NCI-H1105 treated with DMSO at 0.1 percent for 48 hours (cell line): Measurements from ENCODE around the gene MS4A12.
"Not testable (repeated sequence)": the region's sequence is repeated elsewhere in the genome, so short reads cannot be mapped to it uniquely, and the experiment has no call there.

Experiments
- DNase-seq: peaks from one replicate; lab custom pipeline; 2025; lab: John Stamatoyannopoulos, UW

MS4A12 gene, protein sequence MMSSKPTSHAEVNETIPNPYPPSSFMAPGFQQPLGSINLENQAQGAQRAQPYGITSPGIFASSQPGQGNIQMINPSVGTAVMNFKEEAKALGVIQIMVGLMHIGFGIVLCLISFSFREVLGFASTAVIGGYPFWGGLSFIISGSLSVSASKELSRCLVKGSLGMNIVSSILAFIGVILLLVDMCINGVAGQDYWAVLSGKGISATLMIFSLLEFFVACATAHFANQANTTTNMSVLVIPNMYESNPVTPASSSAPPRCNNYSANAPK

DNA sequence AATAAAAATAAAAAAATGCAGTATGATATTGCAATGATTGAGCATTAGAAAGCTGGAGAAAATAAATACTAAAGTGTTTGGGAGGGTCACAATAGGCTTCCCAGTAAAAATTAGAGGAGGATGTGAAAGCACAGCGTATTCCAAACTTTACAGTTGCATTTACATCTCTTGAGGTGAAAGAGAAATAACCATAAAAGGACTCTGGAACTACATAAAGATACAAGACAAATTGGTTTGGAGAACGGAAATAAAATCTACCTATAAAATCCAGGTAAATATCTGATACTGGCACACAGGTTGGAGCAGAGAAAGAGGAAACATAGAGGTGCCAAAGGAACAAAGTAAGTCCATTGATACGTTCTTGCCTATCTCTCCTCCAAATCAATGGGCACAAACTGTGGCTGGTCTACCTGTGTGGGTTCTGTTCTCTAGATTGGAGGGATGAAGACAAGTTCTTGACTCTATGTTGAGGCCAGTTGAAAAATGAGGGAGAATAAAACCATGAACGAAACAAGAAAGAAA, at the start of gene MS4A12:
Gene MS4A12, plus strand, starts transcription at position 291 of the 522 bp plus-strand sequence. CDS start 4,541 bp downstream, outside the sequence.
- no peak for DNase-seq

DNA sequence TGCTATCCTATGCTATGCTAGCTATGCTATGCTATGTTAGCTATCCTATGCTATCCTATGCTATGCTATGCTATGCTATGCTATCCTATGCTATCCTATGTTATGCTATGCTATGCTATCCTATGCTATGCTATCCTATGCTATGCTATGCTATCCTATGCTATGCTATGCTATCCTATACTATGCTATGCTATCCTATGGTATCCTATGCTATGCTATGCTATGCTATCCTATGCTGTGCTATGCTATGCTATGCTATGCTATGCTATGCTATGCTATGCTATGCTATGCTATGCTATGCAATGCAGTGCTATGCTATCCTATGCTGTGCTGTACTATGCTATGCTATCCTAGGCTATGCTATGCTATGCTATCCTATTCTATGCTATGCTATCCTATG, 45.5 kb upstream of the MS4A12 start:
- no peak for DNase-seq

DNA sequence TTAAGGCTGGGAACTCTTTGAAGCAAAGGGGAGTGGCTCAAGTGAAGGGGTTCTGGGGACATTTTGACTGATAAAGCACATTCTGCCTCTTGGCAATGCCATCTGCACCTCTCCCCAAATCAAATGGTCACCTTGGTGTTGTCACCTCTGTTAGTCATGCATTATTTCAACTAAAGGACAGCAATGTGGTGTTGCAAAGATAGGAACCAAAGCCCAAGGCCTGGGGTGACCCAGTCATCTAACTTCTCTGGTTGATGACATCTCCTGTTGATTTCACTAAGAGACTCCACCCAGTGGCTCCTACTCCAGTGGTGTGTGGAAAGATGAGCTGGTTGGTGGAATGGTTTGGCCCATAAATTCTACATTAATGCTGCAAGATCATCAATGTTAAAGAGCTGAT, 44.7 kb upstream of the MS4A12 start:
- DNase-seq, result no peak

DNA sequence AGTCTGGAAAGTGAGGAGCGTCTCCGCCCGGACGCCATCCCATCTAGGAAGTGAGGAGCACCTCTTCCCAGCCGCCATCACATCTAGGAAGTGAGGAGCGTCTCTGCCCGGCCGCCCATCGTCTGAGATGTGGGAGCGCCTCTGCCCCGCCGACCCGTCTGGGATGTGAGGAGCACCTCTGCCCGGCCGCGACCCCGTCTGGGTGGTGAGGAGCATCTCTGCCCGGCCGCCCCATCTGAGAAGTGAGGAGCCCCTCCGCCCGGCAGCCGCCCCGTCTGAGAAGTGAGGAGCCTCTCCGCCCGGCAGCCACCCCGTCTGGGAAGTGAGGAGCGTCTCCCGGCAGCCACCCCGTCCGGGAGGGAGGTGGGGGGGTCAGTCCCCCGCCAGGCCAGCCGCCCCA, 41.4 kb upstream of the MS4A12 start:
- DNase-seq, result not testable (repeated sequence)

DNA sequence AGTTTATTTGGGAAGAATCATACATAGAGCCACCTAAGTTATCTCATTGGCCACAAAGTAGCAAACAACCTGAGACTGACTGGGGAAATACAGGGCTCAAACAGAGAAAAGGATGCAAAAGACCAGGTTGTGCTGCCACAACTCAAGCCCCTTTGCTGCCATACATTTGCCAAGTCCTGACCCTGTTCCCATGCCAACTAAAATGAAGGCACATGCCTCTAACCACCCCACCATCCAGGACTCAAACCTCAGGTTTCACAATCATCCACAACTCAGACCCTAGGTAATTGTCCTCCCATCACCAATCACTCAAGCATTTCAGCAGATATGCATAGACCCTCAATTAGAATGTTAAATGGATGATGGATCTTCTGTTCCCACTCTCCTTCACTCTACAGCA, 38.4 kb upstream of the MS4A12 start:
- DNase-seq, result no peak

DNA sequence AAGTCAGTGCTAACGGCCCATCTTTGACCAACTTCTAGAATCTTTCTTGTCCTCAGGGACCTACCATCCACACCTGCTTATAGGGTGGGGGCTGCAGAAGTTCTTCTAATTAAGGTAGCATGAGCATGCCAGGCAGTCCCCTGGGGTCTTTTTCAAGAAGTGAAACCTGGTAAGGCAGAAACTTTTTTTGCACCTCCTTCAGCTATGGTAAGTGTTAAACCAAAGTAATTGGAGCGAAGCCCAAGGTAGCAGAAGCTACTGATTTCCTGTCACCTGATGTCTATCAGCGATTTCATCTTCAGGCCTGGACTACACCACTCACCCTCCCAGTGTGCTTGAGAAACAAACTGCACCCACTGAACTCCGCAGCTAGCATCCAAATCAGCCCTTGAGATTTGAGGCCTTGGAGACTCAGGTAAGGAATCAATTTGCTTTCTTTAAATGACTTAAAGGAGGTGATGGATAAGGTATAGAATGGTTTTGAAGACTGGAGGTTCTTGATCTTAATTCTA, 37.0 kb upstream of the MS4A12 start, which contains the start of gene MS4A1:
Gene MS4A1, plus strand, starts transcription at position 317 of the 512 bp plus-strand sequence. CDS start 6,528 bp downstream, outside the sequence.
- no peak for DNase-seq

DNA sequence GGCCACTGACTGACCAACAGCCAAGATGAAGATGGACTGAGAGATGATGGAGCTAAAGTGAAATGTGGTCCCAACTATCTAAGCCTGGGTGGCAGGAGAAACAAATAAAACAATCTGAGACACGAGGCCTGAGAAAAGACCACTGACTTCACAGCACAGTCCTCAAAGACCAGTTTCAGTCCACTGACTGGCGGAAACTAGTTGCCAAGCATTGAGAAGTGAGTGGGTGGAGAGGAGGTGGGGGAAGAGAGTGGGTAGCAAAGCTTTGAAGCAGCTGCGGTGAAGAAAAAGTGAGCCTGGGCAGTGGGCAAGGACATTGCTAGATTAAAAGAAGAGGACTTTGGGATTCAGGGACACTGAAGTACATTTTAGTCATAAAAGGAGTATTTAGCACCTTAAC, 35.0 kb upstream of the MS4A12 start:
- no peak for DNase-seq

DNA sequence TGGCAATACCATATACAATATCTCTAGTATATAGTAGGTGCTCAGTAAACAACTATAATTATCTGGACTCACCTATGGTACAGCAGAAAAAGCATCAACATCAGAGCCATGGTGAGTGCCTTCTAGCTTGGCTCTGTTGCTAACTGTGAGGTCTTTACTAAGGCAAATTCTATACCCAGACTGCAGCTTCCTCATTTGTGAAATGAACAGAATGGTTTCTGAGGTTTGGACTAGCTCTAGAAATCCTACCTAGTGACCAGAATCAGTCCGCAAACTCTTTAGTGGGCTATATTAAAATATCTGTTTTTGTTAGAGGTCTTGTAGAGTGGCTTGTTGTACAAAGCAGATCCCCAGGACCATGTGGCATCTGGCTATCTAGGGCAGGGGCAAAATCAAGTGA, 33.2 kb upstream of the MS4A12 start:
- no peak for DNase-seq

DNA sequence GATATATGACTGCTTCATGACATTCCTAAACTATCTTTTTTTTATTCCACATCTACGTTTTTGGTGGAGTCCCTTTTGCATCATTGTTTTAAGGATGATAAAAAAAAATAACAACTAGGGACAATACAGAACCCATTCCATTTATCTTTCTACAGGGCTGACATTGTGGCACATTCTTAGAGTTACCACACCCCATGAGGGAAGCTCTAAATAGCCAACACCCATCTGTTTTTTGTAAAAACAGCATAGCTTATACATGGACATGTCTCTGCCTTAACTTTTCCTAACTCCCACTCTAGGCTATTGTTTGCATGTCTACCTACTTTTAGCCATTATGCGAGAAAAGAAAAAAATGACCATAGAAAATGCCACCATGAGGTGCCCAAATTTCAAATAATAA, 23.7 kb upstream of the MS4A12 start:
- no peak for DNase-seq

DNA sequence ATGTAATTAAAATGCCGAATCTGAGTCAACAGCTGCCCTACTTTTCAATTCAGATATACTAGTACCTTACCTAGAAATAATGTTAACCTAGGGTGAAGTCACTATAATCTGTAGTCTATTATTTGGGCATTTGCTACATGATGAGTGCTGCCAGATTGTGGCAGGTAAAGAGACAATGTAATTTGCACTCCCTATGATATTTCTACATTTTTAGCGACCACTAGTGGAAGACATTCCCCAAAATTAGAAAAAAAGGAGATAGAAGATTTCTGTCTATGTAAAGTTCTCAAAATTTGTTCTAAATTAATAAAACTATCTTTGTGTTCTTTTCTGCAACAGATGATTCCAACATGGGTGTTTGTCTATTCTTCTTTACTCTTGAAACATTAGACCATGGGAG, 22.9 kb upstream of the MS4A12 start:
- no peak for DNase-seq

DNA sequence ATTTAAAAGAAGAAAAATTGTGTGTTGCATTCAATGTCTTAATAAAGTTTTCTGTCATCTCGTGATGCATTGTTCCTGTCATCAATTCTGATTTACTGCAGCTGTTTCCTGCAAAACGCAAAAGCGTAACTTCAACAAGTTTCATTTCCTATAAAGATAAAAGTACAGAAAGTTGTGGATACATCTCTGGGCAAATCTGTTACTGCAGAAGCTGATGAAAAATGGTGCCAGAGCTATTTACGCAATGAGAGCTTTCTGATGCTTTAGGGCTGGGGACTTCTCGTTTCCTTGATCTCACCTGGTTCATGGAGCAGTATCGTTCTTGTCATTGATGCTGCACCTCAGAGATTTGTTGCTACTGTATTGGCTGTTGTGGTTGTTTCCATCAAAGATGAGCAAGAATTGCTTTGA, 15.5 kb upstream of the MS4A12 start:
- DNase-seq, result no peak

DNA sequence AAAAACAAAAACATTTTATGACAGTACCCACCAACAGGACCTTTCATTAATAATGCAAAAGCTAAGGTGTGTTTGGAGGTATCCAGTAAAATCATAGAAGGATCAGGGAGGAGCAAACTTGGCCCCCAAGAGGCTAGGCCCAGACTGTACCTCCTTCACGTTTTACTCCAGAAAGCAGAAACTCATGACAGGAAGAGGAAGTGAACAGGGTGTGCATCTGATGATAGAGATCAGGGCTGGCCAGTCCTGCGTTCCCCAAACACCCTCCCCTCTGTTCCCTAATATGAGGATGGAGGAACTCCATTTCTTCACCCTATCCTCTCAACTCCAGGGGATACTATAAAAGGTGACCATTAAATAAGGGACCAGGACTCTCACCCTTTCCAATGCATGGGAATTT, 10.2 kb upstream of the MS4A12 start:
- DNase-seq, result no peak

DNA sequence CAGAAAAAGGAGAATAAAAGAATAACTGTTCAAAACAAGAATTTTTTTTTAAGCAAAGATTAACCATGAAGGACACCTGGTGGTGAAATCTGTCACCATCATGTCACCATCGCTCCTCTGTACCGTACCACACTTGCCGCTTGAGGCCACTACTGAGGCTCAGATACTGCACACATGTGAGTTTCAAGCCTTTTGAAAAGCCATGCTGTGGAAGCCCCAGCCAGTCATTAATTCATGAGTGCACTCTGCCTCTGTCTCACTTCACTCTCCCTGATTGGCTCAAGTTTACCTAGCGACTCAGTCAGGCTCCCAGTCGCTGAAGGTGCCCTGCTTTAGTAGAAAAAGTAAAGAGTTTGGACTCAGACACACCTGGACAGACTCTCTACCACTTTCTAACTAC, 6.6 kb upstream of the MS4A12 start:
- DNase-seq, result peak; percentile 9

DNA sequence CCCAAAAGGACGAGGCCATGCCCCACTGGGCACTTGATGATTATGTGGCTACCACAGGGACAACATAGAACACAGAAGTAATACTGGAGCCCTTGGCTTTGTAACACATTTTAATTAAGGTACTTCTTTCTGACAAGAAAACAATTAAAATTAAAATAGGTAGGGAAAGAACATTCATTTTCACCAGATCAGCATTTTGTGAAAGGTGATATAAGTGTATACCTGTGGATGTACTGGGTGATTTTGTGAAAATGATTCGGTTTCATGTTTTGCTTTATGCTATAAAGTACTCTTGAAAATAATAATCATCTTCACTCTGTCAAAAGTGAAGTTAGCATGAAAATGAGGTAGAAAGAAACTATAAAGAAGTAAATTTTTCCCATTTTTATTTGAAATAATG, 876 bp downstream of the MS4A12 start:
- no peak for DNase-seq

DNA sequence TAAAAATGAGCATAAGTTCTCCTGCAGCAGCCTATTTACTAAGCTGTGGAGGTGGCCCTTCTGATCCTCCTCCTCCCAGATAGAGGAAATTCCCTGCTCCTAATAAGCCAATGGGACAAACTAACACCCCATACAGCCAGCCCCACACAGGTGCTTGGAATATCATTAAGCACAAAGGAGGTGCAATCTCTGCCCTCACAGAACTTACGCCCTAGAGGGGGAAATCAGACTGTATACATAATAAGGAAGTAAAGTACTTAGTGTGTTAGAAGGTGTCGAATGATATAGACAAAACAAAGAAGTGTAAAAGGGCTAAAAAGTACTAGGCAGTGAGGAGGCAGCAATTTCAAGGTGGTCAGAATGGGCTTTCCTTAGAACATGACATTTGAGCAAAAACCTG, 5.8 kb downstream of the MS4A12 start:
- DNase-seq, result no peak

DNA sequence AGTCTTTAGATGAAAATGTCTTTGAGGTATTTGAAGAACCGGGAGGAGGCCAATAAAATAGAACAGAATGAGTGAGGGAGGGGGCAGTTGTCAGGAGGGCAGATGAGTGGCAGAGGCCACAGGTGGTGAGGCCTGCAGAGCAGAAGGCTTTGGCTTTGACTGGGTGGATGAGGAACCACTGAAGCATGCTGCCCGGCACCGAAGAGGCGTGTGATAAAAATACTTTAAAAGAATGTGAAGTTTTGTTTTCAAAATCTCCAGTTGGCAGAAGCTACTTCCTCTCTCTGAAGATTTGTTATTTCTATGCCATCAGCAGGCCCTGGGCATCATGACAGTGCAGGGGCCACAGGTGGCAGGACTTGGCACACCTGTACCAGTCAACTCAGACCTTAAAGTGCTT, 6.3 kb downstream of the MS4A12 start:
- DNase-seq, result no peak

DNA sequence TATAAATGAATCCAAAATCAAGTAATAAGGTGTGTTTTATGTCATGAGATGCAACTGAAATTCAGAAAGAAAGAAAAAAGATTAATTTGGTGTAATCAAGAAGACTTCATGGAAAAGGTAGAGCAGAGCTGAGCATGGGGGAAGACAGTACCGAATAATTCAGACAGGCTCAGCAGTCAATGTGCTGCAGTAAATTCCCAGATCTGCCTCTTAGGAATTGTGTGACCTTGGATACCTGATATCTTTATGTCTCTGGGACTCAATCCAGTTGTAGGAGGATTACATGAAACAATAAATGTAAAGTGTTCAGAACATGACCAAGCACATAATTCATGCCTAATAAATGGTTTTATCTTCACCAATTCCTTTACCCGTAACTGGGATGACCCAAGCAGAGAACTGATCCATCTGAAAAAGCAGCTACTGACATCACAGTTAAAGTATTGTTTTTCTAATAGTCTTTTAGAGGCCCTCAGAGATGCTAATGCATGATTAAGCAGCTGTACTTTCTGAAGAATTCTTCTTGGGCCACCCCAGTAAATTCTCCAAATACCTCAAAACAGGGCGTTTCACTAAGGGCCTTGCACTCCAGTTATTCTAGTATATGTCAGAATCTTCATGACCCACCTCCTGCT, 7.8 kb downstream of the MS4A12 start:
- DNase-seq, result no peak

DNA sequence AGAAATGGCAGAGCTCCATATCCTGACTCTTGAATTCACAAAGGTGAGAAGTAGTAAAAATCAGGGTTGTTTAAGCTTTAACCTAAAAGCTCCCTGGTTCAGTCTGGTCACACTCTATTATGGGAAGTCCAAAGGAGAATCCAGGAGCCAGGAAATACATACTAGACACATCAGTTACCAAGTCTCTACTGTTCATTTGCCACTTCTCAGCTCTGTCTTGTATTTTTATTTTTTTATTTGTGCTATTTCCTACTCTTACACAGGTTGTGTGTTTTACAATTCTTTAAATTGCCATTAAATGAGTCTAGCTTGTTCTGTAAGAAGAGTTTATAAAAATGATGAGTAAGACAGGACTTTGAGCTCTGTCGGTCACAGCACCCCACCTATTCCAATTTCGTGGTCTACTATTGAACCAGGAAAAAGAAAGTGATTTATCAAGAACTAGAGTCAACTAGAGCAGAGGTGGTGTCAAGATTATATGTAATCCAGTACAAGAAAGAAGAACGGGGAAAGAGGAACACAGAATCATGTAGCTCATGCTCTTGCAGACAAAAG, 9.7 kb downstream of the MS4A12 start:
- no peak for DNase-seq

DNA sequence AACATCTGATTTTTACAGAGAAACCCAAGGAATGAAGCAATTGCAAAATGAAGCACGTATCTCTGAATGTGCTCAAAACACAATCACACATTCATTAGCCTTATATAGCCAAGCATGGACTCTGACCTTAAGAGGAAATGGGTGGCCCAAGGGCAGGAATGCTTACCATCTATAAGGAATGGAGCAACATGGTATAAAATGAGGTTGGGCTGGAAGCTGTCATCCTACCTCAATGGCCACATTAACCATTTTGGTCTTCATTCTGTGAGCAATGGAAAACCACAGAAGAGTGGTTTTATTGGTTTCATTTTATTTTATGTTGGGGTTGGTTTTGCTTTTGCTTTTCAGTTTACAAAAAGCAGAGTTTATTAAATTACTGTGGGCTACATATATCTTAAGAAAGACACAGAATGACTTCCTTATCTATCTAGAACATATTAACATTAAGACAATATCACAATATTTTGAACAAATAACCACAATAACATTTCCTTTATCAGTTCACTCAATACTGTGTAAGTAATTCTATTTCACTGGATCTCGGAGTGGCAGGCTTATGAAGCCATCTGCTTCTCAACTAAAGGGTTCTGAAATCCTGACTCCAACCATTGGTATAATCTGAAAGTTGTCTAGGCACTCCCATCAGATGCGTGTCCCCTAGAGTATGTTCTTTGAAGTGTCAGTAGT, 11.8 kb downstream of the MS4A12 start:
- DNase-seq, result no peak

DNA sequence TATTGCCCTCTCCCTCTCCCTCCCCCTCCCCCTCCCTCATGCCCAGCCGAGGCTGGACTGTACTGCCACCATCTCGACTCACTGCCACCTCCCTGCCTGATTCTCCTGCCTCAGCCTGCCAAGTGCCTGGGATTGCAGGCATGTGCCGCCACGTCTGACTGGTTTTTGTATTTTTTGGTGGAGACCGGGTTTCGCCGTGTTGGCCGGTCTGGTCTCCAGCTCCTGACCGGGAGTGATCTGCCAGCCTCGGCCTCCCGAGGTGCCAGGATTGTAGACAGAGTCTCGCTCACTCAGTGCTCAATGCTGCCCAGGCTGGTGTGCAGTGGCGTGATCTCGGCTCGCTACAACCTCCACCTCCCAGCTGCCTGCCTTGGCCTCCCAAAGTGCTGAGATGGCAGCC, 17.0 kb downstream of the MS4A12 start:
- not testable (repeated sequence) for DNase-seq

DNA sequence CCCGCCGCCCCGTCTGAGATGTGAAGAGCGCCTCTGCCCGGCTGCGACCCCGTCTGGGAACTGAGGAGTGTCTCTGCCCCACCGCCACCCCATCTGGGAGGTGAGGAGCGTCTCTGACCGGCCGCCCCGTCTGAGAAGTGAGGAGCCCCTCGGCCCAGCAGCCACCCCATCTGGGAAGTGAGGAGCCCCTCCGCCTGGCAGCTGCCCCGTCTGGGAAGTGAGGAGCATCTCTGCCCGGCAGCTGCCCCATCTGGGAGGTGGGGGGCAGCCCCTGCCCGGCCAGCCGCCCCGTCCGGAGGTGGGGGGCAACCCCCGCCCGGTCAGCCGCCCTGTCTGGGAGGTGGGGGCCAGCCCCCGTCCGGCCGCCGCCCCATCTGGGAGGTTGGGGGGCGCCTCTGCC, 17.6 kb downstream of the MS4A12 start:
- DNase-seq, result not testable (repeated sequence)

DNA sequence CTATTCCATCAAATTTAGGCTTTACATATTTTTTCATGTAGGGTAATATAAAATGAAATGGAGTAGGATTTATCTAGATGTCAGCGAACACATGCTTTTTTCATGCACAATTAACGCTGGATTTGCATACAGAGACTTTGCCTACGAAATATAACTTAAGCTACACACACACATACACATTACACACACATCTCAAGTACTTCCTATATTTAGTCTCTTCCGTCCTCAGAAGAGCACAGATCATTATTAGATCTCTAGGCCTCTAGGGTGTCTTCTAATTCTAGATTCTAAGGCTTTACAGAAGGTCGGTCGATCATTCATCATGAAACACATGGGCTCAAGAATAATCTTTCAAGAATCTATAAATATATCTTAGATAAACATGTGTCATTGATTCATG, 18.8 kb downstream of the MS4A12 start:
- no peak for DNase-seq
